Activated naive CD4-positive, alpha-beta T cell treated with anti-CD3 and anti-CD28 coated beads, Interleukin-2, amount 50 U/mL, for 72 hours (primary cell): ENCODE results near the gene RBM11. TPM values are rescaled to one million over a fixed set of nuclear protein-coding genes. Genes with fewer than 3 reads are reported as not detected.
"Not testable (repeated sequence)": the region's sequence is repeated elsewhere in the genome, so short reads cannot be mapped to it uniquely, and the experiment has no call there.

ENCODE experiments used
- ATAC-seq, 2 donors: fragments of 150-1000 bp; cut with Tn5 transposase; 2 replicates each; pipeline ENCODE4 v1.10.0; 2021; ENCODE audit warnings: mild to moderate bottlenecking in 2 of 2, moderate library complexity in 2 of 2
- DNase-seq, 2 donors: peaks; one replicate each; pipeline ENCODE4 v3.0.0; 2021 to 2022; ENCODE audit warnings: low spot score in 2 of 2
- H3K27ac Mint-ChIP-seq, 2 donors: one replicate each; pipeline ENCODE4 v1.8.0; 2022; ENCODE audit warnings: mild to moderate bottlenecking in 2 of 2, mixed read lengths in 2 of 2
- H3K36me3 Mint-ChIP-seq, 2 donors: one replicate each; pipeline ENCODE4 v1.8.0; 2022; ENCODE audit warnings: mixed read lengths in 2 of 2
- H3K9me3 Mint-ChIP-seq, 2 donors: one replicate each; pipeline ENCODE4 v1.8.0; 2022; ENCODE audit warnings: mixed read lengths in 2 of 2
- total RNA-seq, 2 donors: library from RNA; stranded (reverse); gene quantifications; one replicate each; pipeline ENCODE4 v1.2.3, GENCODE V29; 2022

RBM11 gene, protein sequence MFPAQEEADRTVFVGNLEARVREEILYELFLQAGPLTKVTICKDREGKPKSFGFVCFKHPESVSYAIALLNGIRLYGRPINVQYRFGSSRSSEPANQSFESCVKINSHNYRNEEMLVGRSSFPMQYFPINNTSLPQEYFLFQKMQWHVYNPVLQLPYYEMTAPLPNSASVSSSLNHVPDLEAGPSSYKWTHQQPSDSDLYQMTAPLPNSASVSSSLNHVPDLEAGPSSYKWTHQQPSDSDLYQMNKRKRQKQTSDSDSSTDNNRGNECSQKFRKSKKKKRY
- total RNA-seq, result 1 to 10 TPM; 7.4 to 8.2 TPM

DNA sequence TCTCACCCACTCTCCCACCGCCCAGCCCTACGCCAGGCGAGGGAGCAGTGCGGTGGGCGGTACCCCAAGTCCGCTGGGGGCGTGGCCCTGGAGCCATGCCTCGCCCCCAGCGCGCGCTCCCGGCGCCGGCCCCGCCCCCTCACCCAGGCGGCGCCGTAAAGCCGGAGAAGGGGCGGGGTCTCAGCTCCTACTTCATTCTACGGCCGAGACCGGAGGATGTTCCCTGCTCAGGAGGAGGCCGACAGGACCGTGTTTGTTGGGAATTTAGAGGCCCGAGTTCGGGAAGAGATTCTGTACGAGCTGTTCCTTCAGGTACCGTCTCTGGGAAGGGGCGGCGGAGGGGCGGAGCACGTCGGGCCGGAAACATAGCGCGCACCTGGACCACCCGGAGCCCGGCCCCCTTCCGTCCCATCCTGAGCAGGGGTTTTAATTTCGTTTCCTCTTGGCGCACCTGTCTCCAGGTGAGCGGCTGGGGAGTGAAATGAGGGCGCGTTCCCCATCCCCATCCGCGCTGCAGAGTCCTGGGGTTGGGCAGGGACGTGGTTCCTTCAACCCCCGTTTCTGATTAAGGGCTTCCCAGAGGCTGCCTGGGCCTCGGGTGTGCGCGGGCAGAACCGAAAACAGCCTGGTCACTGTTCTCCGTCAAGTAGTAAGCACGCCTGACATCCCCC, at the start of gene RBM11:
Gene RBM11 (plus strand): TSS at position 187 of the 671 bp plus-strand sequence. CDS start 30 bp downstream, at position 217.
- Mint-ChIP-seq H3K9me3 (no peaks in the 10 kb centered on the region), H3K36me3 (no peaks in the 10 kb centered on the region), H3K27ac (peak within 1 kb of the TSS in 1 of 2 donors; percentile 78)
- DNase-seq, result peak; percentile 77 to 87
- ATAC-seq, result peak; percentile 98 to 99

DNA sequence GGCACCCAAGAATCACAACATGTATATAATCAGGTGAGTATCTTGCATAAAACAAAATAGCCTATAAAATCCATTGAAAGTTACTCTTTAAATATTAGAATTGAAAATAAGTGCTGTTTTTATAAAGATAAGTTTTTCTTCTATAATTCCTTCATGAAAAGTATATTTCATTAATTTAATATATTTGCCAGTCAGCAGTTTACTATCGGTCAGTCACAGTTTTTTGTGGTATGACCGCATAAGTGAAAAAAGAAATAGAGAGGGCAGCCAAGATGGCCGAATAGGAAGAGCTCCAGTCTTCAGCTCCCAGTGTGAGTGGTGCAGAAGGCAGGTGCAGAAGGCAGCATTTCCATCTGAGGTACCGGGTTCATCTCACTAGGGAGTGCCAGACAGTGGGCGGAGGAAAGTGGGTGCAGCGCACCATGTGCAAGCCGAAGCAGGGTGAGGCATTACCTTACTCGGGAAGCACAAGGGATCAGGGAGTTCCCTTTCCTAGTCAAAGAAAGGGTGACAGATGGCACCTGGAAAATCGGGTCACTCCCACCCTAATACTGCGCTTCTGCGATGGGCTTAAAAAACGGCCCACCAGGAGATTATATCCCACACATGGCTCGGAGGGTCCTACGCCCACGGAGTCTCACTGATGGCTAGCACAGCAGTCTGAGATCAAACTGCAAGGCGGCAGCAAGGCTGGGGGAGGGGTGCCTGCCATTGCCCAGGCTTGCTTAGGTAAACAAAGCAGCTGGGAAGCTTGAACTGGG, 49.3 kb upstream of the RBM11 start:
- not testable (repeated sequence) for H3K9me3 Mint-ChIP-seq, H3K36me3 Mint-ChIP-seq, H3K27ac Mint-ChIP-seq, DNase-seq, ATAC-seq

DNA sequence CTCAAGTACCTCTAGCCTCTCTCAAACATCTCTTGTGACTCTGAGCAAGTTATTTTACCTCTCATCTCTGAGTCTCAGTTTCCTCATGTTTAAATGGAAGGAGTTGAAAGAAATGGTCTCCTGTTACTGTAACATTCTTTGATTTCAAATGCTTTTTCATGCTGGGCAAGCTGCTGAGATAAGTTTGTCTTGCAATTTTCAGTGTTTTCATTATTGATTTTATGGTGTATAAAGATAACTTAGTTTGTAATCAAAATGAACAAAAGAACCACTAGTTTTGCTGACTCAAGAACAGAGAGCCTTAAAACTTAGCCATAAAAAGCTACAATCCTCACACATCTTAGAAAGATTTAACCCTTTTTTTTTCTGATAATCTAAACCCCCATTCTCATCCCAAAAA, 9.7 kb upstream of the RBM11 start:
- ATAC-seq (no peak), DNase-seq (no peak)
- Mint-ChIP-seq H3K9me3 (no peaks in the 10 kb centered on the region), H3K27ac (no peak overlapping the region), H3K36me3 (no peaks in the 10 kb centered on the region)

DNA sequence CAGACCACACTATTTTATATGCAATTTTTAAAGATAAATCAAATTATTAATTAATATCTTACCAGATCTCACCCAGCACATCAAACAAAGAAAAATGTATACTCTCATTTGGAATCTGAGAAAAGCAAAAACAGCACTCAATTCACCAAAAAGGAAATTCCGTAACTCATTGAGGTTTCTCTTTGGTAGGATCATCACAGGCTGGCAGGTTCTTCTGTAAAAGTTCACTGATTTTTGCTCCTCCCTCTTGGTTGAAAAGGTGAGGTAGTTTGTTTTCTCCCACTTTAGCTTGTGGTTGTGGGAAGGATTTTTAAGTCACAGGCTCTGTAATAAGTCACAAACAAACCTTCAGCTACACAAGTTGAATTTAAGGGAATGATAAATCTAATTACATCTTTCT, 5.2 kb upstream of the RBM11 start, which contains the start of gene LIPI:
Gene LIPI (minus strand): TSS at position 218 of the 400 bp plus-strand sequence. CDS start 110 bp downstream, at position 108.
- DNase-seq, result no peak
- Mint-ChIP-seq H3K27ac (no peak within 1 kb of the TSS), H3K36me3 (no peaks in the 10 kb centered on the region), H3K9me3 (no peaks in the 10 kb centered on the region)
- no peak for ATAC-seq

DNA sequence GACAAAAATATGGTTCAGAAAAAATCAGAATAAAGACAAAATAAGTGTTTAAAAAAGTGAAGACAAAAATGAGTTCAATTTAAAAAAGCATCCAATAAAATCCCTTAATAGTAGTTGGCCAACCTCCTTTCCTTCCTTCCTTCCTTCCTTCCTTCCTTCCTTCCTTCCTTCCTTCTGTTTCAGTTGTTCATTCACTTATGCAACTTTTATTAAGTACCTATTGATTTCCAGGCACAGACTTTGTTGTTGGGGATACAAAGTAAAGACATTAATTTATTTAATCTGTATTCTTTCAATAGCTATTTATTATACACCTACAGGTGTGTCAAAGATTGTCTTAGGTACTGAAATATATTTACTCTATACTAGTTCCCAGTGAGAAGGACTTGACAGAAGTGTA, 2.8 kb upstream of the RBM11 start:
- no peaks in the 10 kb centered on the region for H3K36me3 Mint-ChIP-seq

DNA sequence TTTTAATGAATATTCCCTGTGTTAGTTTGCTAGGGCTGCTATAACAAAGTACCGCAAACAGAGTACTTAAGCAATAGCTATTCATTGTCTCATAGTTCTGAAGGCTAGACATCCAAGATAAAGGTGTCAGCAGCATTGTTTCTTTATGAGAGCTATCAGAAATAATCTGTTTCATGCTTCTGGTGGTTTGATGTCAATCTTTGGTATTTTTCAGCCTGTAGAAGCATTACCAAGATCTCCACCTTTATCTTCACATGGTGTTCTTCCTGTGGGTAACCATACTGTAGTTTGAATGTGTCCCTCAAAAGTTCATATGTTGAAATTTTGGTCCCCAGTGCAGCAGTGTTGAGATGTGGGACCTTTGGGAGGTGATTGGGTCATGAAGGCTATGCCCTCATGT, 7.4 kb downstream of the RBM11 start:
- H3K9me3 Mint-ChIP-seq, result peaks cover under 1% of the 10 kb centered on the region in 2 donors
- ATAC-seq (no peak), DNase-seq (no peak)
- no peak overlapping the region for H3K27ac Mint-ChIP-seq
- peaks cover under 1 to 7% of the 10 kb centered on the region in 2 donors for H3K36me3 Mint-ChIP-seq

More for the DNA sequence above, 2.8 kb upstream of the RBM11 start:
- DNase-seq (no peak), ATAC-seq (no peak)
- no peak overlapping the region for H3K27ac Mint-ChIP-seq
- no peaks in the 10 kb centered on the region for H3K9me3 Mint-ChIP-seq

DNA sequence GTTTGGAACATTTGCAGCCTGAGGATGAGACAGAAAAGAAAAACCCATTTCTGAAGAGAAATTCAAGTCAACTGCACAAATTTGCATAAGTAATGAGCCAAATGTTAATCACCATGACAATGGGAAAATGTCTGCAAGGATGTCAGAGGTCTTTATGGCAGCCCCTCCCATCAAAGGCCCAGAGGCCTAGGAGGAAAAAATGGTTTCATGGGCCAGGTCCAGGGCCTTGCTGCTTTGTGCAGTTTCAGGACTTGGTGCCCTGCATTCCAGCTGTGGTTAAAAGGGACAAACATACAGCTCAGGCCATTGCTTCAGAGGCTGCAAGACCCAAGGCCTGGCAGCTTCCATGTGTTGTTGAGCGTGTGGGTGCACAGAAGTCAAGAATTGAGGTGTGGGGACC, 13.4 kb downstream of the RBM11 start:
- no peak overlapping the region for H3K27ac Mint-ChIP-seq
- DNase-seq (no peak), ATAC-seq (no peak)
- peaks cover 13 to 16% of the 10 kb centered on the region in 2 donors for H3K9me3 Mint-ChIP-seq
- H3K36me3 Mint-ChIP-seq, result peaks cover 20 to 27% of the 10 kb centered on the region in 2 donors

DNA sequence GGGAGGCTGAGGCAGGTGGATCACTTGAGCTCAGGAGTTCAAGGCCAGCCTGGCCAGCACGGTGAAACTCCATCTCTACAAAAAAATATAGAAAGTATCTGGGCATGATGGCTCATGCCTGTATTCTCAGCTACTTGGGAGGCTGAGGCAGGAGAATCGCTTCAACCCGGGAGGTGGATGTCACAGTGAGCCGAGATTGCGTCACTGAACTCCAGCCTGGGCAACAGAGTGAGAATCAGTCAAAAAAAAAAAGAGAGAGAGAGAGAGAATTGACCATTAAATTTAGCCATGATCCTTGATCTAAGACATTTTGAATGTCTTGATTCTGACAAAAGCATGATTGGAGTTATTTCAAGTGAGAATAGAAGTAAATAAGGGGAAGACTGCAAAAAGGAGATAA, 19.1 kb downstream of the RBM11 start:
- Mint-ChIP-seq H3K36me3 (peaks cover 4 to 8% of the 10 kb centered on the region in 2 donors), H3K27ac (no peak overlapping the region), H3K9me3 (peaks cover 4 to 5% of the 10 kb centered on the region in 2 donors)
- ATAC-seq, result no peak
- DNase-seq, result no peak

DNA sequence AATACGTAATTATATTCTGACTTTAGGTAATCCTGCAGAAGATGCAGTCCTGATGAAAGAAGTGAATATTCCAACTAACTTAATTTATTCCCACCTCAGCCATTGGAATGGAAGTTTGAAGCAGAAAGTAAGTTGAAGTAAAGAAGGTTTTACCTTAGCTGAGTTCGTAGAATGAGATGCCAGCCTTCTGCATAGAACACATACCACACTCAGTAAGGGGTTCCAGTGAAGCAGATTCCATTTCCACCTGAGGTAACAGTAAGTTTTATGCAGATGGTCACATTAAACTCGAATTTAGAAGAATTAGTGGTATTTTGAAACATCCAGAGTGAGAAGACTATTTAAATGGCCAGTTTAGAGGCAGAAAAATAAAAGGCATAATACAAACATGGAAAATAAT, 20.2 kb downstream of the RBM11 start:
- Mint-ChIP-seq H3K27ac (no peak overlapping the region), H3K36me3 (no peaks in the 10 kb centered on the region), H3K9me3 (no peaks in the 10 kb centered on the region)
- DNase-seq (no peak), ATAC-seq (no peak)

DNA sequence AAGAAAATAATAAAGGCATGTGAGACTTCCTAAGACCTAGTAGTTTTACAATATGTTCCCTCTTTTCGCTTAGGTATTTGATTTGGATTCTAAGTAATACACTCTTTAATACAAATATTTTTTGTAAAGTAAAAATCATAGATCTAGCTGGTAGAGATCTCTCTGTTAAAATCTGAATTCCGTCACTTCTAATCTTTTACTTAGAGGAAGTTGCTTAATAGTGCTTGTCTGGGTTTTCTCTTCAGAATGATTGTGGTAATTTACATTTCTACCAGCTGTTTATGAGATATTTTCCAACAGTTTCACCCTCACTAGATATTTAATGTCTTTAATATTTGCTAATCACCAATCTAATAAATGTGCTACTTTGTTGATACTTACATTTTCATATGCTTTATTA, 23.3 kb downstream of the RBM11 start:
- no peak for ATAC-seq
- no peak for DNase-seq
- Mint-ChIP-seq H3K36me3 (no peaks in the 10 kb centered on the region), H3K27ac (no peak overlapping the region), H3K9me3 (no peaks in the 10 kb centered on the region)

DNA sequence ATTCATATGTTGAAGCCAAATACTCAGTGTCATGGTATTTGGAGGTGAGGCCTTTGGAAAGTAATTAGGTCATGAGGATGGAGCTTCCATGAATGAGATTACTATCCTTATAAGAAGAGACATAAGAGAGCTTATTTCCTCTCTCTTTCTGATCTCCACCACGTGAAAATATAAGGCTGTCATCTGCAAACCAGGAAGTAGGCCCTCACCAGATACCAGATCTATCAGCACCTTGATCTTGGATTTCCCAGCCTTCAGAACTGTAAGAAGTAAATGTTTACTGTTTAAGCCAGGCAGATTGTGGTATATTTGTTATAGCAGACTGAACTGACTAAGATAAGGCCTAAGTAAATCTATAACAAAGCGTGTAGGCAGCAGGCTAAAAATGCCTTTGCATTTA, 25.3 kb downstream of the RBM11 start:
- Mint-ChIP-seq H3K36me3 (no peaks in the 10 kb centered on the region), H3K9me3 (no peaks in the 10 kb centered on the region), H3K27ac (no peak overlapping the region)
- DNase-seq, result no peak
- ATAC-seq, result no peak

DNA sequence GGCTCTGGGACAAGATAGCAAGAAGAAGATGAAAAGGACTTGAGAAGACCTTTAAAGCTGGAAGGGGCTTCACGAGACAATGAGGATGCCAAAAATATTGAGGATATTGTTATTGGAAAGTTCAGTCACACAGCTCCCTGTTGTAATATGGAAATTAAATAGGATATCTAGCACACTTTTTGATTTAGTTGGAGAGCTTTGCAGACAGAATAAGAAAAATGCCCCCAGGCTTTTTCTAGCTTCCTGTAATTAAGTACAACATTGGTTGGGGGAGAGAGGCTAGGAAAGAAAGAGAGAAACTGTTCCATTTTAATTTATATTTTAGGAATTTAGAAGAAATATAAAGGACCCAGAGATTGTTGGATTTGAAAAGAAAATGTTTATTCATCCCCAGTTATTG, 27.5 kb downstream of the RBM11 start:
- no peaks in the 10 kb centered on the region for H3K36me3 Mint-ChIP-seq
- H3K27ac Mint-ChIP-seq, result no peak overlapping the region
- no peaks in the 10 kb centered on the region for H3K9me3 Mint-ChIP-seq
- ATAC-seq (no peak), DNase-seq (no peak)

DNA sequence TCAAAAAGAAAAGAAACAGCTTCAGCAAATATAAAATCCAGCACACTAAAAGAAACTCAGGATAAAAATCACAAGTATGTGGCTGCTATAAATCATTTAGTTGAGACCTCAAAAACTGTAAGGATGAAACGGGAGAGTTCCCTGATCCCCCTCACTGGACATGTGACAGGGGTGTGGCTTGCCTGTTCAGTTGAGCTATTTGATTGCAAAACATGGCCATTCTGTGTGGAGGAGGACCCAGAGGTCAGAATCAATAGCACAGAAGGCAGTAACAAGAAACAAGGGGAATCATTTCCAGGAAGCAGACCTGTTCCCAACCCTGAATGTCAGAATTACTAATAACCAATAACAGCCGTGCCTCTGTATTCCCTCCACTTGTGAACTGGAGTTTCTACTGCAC, 27.9 kb downstream of the RBM11 start:
- Mint-ChIP-seq H3K36me3 (no peaks in the 10 kb centered on the region), H3K9me3 (no peaks in the 10 kb centered on the region), H3K27ac (no peak overlapping the region)
- ATAC-seq (no peak), DNase-seq (no peak)

DNA sequence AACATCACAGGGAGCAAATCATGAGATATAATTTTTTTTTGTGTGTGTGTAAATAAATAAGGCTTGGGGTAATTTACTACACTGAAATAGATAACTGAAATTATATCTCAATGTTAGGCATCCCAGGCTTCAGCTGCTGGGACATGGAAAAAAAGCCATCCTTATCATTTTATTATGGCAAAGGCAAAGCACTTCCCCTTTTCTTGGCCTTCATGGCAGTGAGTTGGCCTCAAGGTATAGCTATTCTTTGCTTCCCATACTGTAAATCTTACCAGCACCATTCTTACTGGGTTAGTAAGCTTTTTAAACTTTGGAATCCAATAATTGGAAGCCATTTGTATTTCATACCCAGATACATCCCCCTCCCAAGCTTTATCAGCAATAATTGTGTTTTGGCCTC, 29.0 kb downstream of the RBM11 start:
- H3K36me3 Mint-ChIP-seq, result peaks cover 0 to 2% of the 10 kb centered on the region in 2 donors
- H3K9me3 Mint-ChIP-seq, result no peaks in the 10 kb centered on the region
- ATAC-seq, result no peak
- DNase-seq, result no peak
- no peak overlapping the region for H3K27ac Mint-ChIP-seq

DNA sequence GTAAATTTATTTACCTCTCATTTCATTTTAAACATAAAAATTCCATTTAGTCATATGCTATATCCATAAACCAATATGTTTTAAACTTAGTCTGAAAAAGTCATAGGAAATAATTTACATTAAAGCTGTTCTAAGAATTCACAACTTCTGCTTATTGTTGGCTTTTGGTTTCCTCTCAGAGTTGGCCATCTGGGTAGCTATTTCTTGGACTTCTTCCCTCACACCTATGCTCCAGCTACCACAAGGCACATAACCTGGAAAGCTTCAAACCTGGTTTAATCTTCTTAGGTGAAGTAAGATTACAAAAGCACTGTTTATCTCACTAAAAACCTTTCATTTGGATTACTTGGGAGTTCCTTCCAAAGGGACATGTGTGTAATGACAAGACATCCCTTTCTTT, 29.8 kb downstream of the RBM11 start:
- H3K27ac Mint-ChIP-seq, result no peak overlapping the region
- peaks cover 0 to 5% of the 10 kb centered on the region in 2 donors for H3K36me3 Mint-ChIP-seq
- ATAC-seq (no peak), DNase-seq (no peak)
- H3K9me3 Mint-ChIP-seq, result no peaks in the 10 kb centered on the region

DNA sequence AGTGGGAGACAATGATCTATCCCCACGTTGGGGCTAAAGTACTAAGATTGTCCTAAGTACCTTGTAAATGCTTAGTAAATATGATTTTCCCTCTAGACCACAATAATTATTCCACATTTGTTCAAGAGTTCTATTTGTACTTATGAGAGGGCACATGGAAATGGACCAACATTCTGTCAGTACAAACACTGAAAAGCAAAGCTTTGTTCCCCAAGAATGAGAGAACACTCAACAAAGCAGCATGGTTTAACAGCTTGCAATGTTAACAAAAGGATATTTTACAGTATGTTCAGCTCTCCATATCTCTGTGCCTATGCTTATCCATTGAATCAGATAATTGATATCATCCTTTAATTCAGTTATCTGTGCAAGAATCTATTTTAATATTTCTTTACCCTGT, 35.4 kb downstream of the RBM11 start:
- ATAC-seq, result no peak
- H3K27ac Mint-ChIP-seq, result no peak overlapping the region
- no peak for DNase-seq

DNA sequence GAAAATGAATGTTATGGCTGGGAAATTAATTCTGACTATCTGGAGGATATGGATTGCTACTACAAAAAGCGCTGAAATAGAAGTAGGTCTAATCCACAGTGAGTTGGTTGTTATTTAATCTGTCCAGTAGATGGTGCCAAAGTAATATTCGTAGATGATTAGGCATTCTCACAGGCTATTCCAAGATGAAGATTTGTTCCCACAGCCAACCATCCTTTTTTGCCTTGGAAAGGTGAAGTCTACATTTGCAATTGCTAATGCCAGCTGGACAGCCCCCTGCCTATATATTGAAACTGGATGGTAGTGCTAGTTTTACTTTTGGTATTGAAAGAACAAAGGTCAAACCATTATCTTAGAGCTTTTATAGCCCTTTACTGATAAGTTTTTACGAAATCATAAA, 43.8 kb downstream of the RBM11 start:
- peak; percentile 51 to 53 for ATAC-seq
- H3K36me3 Mint-ChIP-seq, result no peaks in the 10 kb centered on the region
- no peak for DNase-seq
- H3K9me3 Mint-ChIP-seq, result no peaks in the 10 kb centered on the region
- H3K27ac Mint-ChIP-seq, result no peak overlapping the region

More for the DNA sequence above, 35.4 kb downstream of the RBM11 start:
- Mint-ChIP-seq H3K9me3 (no peaks in the 10 kb centered on the region), H3K36me3 (peaks cover 0 to 5% of the 10 kb centered on the region in 2 donors)
